ENCODE data around the gene DEUP1. TPM values are rescaled to one million over a fixed set of nuclear protein-coding genes. Genes with fewer than 3 reads are reported as not detected.
"Not testable (repeated sequence)": the region's sequence is repeated elsewhere in the genome, so short reads cannot be mapped to it uniquely, and the experiment has no call there.

The DEUP1 gene
- polyA plus RNA-seq, 2 donors, result not detected

DNA sequence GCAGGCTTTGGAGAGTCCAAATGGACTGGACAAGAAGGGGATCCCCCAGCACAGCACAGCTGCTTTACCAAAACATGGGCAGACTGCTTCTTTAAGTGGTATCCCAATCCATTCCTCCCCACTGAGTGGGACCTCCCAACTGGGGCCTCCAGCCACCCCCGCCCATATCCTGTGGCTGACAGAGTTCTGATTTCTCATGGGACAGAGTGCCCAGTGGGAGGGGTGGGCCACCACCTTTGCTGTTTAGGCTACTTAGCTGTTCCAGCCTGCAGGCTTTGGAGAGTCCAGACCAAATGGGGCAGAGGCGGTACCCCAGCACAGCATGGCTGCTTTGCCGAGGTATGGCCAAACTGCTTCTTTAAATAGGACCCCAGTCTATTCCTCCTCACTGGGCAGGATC is 26.9 kb upstream of the DEUP1 start:
- no peaks in the 10 kb centered on the region for H3K9me3 ChIP-seq (ENCODE audit: control insufficient read depth in 2 of 2, insufficient read depth in 1 of 2, low read depth in 1 of 2, low read length in 1 of 2)
- H3K36me3 ChIP-seq (ENCODE audit: control insufficient read depth in 2 of 2, insufficient read depth in 2 of 2, low read length in 1 of 2), result no peaks in the 10 kb centered on the region
- no peak overlapping the region for H3K27ac ChIP-seq (ENCODE audit: low read depth in 2 of 2, low read length in 1 of 2)
- WGBS, 2 donors, result 88 to 92% methylated on average over 3 of the region's 3 CpGs
- no peaks in the 10 kb centered on the region for H3K4me1 ChIP-seq (ENCODE audit: control insufficient read depth in 2 of 2, insufficient read depth in 2 of 2, low read length in 1 of 2)
- no peak overlapping the region for H3K4me3 ChIP-seq (ENCODE audit: low read depth in 1 of 2, low read length in 2 of 2)
- no peaks in the 10 kb centered on the region for H3K27me3 ChIP-seq (ENCODE audit: control insufficient read depth in 1 of 2, insufficient read depth in 2 of 2, low read length in 2 of 2)

DNA sequence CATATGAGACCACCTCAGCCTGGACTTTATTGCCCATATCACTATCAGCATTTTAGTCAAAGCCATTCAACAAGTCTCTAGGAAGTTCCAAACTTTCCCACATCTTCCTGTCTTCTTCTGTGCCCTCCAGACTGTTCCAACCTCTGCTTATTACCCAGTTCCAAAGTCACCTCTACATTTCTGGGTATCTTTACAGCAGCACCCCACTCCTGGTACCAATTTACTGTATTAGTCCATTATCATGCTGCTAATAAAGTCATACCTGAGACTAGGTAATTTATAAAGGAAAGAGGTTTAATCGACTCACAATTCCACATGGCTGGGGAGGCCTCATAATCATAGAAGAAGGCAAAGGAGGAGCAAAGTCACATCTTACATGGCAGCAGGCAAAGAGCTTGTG is 16.1 kb upstream of the DEUP1 start:
- not testable (repeated sequence) for H3K27me3 ChIP-seq (ENCODE audit: control insufficient read depth in 1 of 2, insufficient read depth in 2 of 2, low read length in 2 of 2); H3K9me3 ChIP-seq (ENCODE audit: control insufficient read depth in 2 of 2, insufficient read depth in 1 of 2, low read depth in 1 of 2, low read length in 1 of 2); H3K4me3 ChIP-seq (ENCODE audit: low read depth in 1 of 2, low read length in 2 of 2); H3K36me3 ChIP-seq (ENCODE audit: control insufficient read depth in 2 of 2, insufficient read depth in 2 of 2, low read length in 1 of 2); H3K27ac ChIP-seq (ENCODE audit: low read depth in 2 of 2, low read length in 1 of 2); H3K4me1 ChIP-seq (ENCODE audit: control insufficient read depth in 2 of 2, insufficient read depth in 2 of 2, low read length in 1 of 2)
- WGBS, 2 donors, result 90% methylated on average over 1 of the region's 1 CpG

DNA sequence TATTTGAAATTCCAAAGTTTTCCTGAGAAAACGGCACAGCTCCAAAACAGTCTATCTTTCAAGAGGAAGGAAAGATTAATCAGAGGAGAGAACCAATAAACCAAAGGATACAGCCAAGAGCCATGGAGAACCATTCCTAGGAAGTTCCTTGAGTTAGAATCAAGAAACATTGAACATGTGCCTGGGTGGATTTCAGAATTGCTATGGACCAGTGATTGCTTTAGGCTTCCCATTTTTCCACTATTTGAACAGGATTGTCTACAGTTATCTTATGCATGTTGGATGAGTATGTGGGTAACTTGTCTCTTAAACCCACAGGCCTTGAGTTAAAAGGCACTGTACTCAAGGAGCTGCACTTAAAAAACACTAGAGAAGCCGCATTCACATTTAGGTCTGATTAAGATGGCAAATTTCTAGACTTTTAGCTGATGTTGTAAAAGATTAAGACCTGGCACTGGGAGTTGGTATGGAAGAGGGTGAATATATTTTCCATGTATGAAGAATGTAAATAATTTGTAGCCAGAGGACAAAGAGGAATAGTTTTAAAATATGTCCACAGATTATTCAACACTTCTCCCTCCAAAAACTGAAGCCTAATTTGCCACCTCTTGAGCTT is 11.2 kb upstream of the DEUP1 start:
- 48 to 92% methylated on average over 2 of the region's 2 CpGs for WGBS, 2 donors
- Histone ChIP-seq H3K36me3 (ENCODE audit: control insufficient read depth in 2 of 2, insufficient read depth in 2 of 2, low read length in 1 of 2) (no peaks in the 10 kb centered on the region), H3K9me3 (ENCODE audit: control insufficient read depth in 2 of 2, insufficient read depth in 1 of 2, low read depth in 1 of 2, low read length in 1 of 2) (peaks cover 0 to 3% of the 10 kb centered on the region in 2 donors), H3K4me3 (ENCODE audit: low read depth in 1 of 2, low read length in 2 of 2) (no peak overlapping the region), H3K4me1 (ENCODE audit: control insufficient read depth in 2 of 2, insufficient read depth in 2 of 2, low read length in 1 of 2) (no peaks in the 10 kb centered on the region), H3K27ac (ENCODE audit: low read depth in 2 of 2, low read length in 1 of 2) (no peak overlapping the region), H3K27me3 (ENCODE audit: control insufficient read depth in 1 of 2, insufficient read depth in 2 of 2, low read length in 2 of 2) (no peaks in the 10 kb centered on the region)

DNA sequence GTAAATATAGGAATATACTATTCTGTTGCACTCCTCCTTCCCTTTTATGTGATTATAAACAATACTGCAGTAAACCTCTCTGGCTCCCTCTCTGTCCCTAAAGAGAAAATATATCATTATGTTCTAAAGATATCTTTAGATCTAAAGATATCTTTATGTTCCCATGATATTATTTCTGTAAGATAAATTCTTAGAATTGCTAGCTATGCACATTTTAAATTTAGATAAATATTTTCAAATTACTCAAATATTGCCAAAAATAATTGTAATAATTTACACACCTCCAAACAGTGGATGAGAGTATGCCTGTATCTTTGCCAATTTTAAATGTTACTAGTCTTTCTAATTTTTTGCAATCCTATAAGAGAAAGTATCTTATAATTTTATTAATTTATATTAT is 10.3 kb upstream of the DEUP1 start:
- no peak overlapping the region for H3K4me3 ChIP-seq (ENCODE audit: low read depth in 1 of 2, low read length in 2 of 2)
- peaks cover 0 to 3% of the 10 kb centered on the region in 2 donors for H3K9me3 ChIP-seq (ENCODE audit: control insufficient read depth in 2 of 2, insufficient read depth in 1 of 2, low read depth in 1 of 2, low read length in 1 of 2)
- H3K36me3 ChIP-seq (ENCODE audit: control insufficient read depth in 2 of 2, insufficient read depth in 2 of 2, low read length in 1 of 2), result no peaks in the 10 kb centered on the region
- H3K27me3 ChIP-seq (ENCODE audit: control insufficient read depth in 1 of 2, insufficient read depth in 2 of 2, low read length in 2 of 2), result no peaks in the 10 kb centered on the region
- no peak overlapping the region for H3K27ac ChIP-seq (ENCODE audit: low read depth in 2 of 2, low read length in 1 of 2)
- H3K4me1 ChIP-seq (ENCODE audit: control insufficient read depth in 2 of 2, insufficient read depth in 2 of 2, low read length in 1 of 2), result no peaks in the 10 kb centered on the region

DNA sequence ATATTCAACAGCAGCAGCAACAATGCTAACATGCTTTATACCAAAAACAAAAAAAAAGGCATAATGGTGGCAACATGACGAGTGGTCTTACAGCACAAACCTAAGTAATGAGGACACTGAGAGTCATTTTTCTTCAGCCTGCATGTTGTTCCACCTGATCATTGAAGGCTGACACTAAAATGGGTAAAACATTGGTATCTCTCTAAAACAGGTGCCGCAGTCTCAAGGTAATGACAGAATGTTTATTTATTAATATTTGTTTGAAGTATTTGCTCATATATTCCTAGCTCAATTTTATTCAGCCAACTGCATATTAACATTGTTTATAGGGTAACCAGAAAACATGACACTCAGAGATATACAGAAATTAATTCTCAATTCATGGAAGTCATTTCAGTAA is 8.3 kb upstream of the DEUP1 start:
- Histone ChIP-seq H3K36me3 (ENCODE audit: control insufficient read depth in 2 of 2, insufficient read depth in 2 of 2, low read length in 1 of 2) (no peaks in the 10 kb centered on the region), H3K27me3 (ENCODE audit: control insufficient read depth in 1 of 2, insufficient read depth in 2 of 2, low read length in 2 of 2) (no peaks in the 10 kb centered on the region), H3K4me3 (ENCODE audit: low read depth in 1 of 2, low read length in 2 of 2) (no peak overlapping the region), H3K9me3 (ENCODE audit: control insufficient read depth in 2 of 2, insufficient read depth in 1 of 2, low read depth in 1 of 2, low read length in 1 of 2) (peaks cover 0 to 3% of the 10 kb centered on the region in 2 donors), H3K27ac (ENCODE audit: low read depth in 2 of 2, low read length in 1 of 2) (no peak overlapping the region), H3K4me1 (ENCODE audit: control insufficient read depth in 2 of 2, insufficient read depth in 2 of 2, low read length in 1 of 2) (no peaks in the 10 kb centered on the region)
- 56 to 85% methylated on average over 2 of the region's 2 CpGs for WGBS, 2 donors

DNA sequence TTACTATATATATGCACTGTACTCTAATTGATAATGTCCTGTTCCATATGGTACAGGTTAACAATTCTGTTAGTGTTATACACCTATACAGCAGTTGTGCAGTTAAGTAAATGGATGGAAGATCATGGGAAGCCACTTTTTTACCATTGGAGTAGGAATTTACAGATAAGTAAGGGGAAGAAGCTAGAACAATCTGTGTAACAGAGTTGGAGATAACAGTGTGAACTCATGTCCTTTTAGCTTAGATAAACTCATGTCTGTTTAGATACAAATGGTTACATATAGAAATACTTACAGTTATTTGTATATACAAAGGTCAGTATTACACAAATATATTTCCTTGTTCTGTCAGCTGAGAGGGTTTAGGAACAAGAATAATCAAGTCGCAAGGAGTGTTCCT is 6.8 kb upstream of the DEUP1 start:
- H3K27ac ChIP-seq (ENCODE audit: low read depth in 2 of 2, low read length in 1 of 2), result no peak overlapping the region
- no peaks in the 10 kb centered on the region for H3K4me1 ChIP-seq (ENCODE audit: control insufficient read depth in 2 of 2, insufficient read depth in 2 of 2, low read length in 1 of 2)
- 85 to 88% methylated on average over 1 of the region's 1 CpG for WGBS, 2 donors
- no peaks in the 10 kb centered on the region for H3K9me3 ChIP-seq (ENCODE audit: control insufficient read depth in 2 of 2, insufficient read depth in 1 of 2, low read depth in 1 of 2, low read length in 1 of 2)
- no peaks in the 10 kb centered on the region for H3K27me3 ChIP-seq (ENCODE audit: control insufficient read depth in 1 of 2, insufficient read depth in 2 of 2, low read length in 2 of 2)
- no peak overlapping the region for H3K4me3 ChIP-seq (ENCODE audit: low read depth in 1 of 2, low read length in 2 of 2)
- H3K36me3 ChIP-seq (ENCODE audit: control insufficient read depth in 2 of 2, insufficient read depth in 2 of 2, low read length in 1 of 2), result no peaks in the 10 kb centered on the region

DNA sequence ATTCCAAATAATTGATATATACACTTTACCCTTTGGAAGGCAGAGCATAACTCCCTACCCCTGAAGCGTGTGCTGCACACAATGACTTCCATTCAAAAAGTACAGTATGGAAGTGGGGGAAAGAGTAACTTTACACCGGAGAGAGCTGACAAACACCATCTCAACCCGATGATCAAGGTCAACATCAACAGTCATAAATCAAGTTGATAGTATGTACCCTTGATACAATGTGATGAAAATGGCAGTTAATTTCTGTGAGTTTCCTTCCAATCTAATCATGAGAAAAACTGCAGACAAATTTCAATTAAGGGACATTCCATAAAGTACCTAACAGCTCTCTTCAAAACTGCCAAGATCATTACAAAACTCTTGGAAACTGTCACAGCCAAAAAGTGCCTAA is 6.0 kb upstream of the DEUP1 start:
- no peaks in the 10 kb centered on the region for H3K36me3 ChIP-seq (ENCODE audit: control insufficient read depth in 2 of 2, insufficient read depth in 2 of 2, low read length in 1 of 2)
- H3K27ac ChIP-seq (ENCODE audit: low read depth in 2 of 2, low read length in 1 of 2), result no peak overlapping the region
- H3K4me3 ChIP-seq (ENCODE audit: low read depth in 1 of 2, low read length in 2 of 2), result no peak overlapping the region
- WGBS, 2 donors, result 58 to 61% methylated on average over 3 of the region's 3 CpGs
- no peaks in the 10 kb centered on the region for H3K9me3 ChIP-seq (ENCODE audit: control insufficient read depth in 2 of 2, insufficient read depth in 1 of 2, low read depth in 1 of 2, low read length in 1 of 2)
- H3K4me1 ChIP-seq (ENCODE audit: control insufficient read depth in 2 of 2, insufficient read depth in 2 of 2, low read length in 1 of 2), result no peaks in the 10 kb centered on the region
- no peaks in the 10 kb centered on the region for H3K27me3 ChIP-seq (ENCODE audit: control insufficient read depth in 1 of 2, insufficient read depth in 2 of 2, low read length in 2 of 2)

DNA sequence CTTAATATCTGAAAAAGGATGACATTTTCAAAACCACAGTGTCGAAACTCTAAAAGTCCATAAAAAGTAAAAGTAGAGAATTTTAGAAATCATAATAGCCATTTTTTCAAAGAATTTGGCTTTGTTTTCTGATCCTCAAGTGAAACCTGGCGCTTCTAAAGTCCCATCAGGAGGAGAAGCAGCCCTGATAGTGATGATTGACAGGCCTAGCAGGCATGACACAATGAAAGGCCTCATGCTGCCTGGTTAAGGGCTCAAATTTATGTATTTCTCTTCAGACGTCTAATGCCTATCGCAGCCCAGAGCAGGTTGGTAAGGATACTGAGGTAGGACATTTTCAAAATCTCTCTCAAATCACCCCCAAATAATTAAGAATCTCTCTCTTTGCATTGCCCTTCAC is 3.9 kb upstream of the DEUP1 start:
- Histone ChIP-seq H3K9me3 (ENCODE audit: control insufficient read depth in 2 of 2, insufficient read depth in 1 of 2, low read depth in 1 of 2, low read length in 1 of 2) (no peaks in the 10 kb centered on the region), H3K27ac (ENCODE audit: low read depth in 2 of 2, low read length in 1 of 2) (no peak overlapping the region), H3K27me3 (ENCODE audit: control insufficient read depth in 1 of 2, insufficient read depth in 2 of 2, low read length in 2 of 2) (no peaks in the 10 kb centered on the region), H3K4me1 (ENCODE audit: control insufficient read depth in 2 of 2, insufficient read depth in 2 of 2, low read length in 1 of 2) (peaks cover 3 to 7% of the 10 kb centered on the region in 2 donors), H3K36me3 (ENCODE audit: control insufficient read depth in 2 of 2, insufficient read depth in 2 of 2, low read length in 1 of 2) (no peaks in the 10 kb centered on the region), H3K4me3 (ENCODE audit: low read depth in 1 of 2, low read length in 2 of 2) (no peak overlapping the region)
- WGBS, 2 donors, result 92 to 95% methylated on average over 4 of the region's 4 CpGs

DNA sequence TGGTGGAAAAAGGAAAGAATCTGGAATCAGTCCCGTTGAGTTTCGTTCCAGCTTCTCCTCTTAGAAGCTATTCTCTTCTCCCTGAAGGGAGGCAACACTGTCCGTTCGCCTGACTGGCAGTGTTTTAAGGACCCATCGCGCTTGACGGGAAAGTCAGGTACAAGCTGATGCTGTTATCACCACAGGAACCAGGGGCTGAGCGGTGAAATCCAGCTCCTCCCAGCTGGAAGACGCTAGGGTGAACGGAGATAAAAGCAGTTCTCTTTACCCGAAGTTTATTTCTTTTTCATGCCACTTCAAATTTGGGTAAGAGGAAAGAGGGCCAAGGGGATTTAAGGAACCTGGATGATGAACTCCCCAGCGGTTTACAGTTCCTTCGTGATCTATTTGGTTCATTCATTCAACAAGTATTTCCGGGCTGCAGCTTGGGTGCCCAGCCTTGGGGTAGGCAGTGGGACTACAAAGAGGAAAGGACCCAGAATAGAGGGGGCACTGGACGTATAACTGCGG is 551 bp upstream of the DEUP1 start:
- no peaks in the 10 kb centered on the region for H3K36me3 ChIP-seq (ENCODE audit: control insufficient read depth in 2 of 2, insufficient read depth in 2 of 2, low read length in 1 of 2)
- H3K4me3 ChIP-seq (ENCODE audit: low read depth in 1 of 2, low read length in 2 of 2), result peak overlapping the region; percentile 37 to 43
- WGBS, 2 donors, result 5 to 10% methylated on average over 16 of the region's 16 CpGs

DNA sequence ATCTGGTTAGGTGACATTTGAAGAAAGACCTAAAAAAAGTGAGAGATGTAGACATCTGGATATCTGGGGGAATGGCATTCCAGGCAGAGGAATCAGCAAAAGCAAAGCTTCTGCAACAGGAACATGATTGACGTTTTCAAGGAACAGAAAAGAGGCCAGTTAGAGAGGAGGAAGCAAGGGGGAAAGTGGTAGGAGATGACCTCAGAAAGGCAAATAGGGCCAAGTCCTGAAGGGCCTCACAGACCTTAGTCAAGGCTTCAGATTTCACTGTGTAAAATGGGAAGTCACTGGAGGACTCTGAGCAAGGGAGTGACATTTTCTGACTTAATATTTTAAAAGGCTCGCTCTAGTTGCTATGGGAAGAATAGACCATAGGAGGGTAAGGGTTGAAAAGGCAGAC is 9.7 kb downstream of the DEUP1 start:
- Histone ChIP-seq H3K27ac (ENCODE audit: low read depth in 2 of 2, low read length in 1 of 2) (no peak overlapping the region), H3K36me3 (ENCODE audit: control insufficient read depth in 2 of 2, insufficient read depth in 2 of 2, low read length in 1 of 2) (no peaks in the 10 kb centered on the region), H3K4me3 (ENCODE audit: low read depth in 1 of 2, low read length in 2 of 2) (no peak overlapping the region), H3K9me3 (ENCODE audit: control insufficient read depth in 2 of 2, insufficient read depth in 1 of 2, low read depth in 1 of 2, low read length in 1 of 2) (peaks cover 0 to 3% of the 10 kb centered on the region in 2 donors), H3K4me1 (ENCODE audit: control insufficient read depth in 2 of 2, insufficient read depth in 2 of 2, low read length in 1 of 2) (no peaks in the 10 kb centered on the region), H3K27me3 (ENCODE audit: control insufficient read depth in 1 of 2, insufficient read depth in 2 of 2, low read length in 2 of 2) (no peaks in the 10 kb centered on the region)
- WGBS, 2 donors, result 68 to 69% methylated on average over 2 of the region's 2 CpGs

More for the DNA sequence above, 551 bp upstream of the DEUP1 start:
- Histone ChIP-seq H3K9me3 (ENCODE audit: control insufficient read depth in 2 of 2, insufficient read depth in 1 of 2, low read depth in 1 of 2, low read length in 1 of 2) (no peaks in the 10 kb centered on the region), H3K4me1 (ENCODE audit: control insufficient read depth in 2 of 2, insufficient read depth in 2 of 2, low read length in 1 of 2) (peaks cover 3 to 7% of the 10 kb centered on the region in 2 donors), H3K27ac (ENCODE audit: low read depth in 2 of 2, low read length in 1 of 2) (no peak overlapping the region), H3K27me3 (ENCODE audit: control insufficient read depth in 1 of 2, insufficient read depth in 2 of 2, low read length in 2 of 2) (no peaks in the 10 kb centered on the region)

All from esophagus (tissue), 2 donors.